ENCODE results near the gene PLXNA4. TPM values are rescaled to one million over a fixed set of nuclear protein-coding genes. Genes with fewer than 3 reads are reported as not detected.

PLXNA4 gene
- total and polyA plus RNA-seq, 2 experiments from 2014 or later: 0.08 to 0.80 TPM

DNA sequence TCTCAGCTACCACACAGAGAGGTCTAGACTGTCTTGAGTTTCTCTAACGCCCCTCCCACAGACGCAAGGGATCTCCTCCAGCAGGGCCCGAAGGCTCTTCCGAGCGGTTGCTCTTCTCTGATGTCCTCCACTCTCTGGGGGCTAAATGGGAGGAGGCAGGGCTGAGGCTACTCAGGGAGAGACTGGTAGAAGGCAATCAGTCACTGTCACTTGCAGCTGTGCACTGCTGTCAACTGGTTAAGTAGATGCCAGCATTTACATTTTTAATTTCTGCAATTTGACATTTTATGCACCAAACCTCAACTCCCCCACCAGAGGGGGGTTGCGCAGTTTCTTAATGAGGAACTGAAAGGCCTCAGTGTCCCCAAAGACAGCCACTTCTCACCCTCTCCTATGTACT, 442.8 kb downstream of the PLXNA4 start (continued):
- TF ChIP-seq, protein P1, sequence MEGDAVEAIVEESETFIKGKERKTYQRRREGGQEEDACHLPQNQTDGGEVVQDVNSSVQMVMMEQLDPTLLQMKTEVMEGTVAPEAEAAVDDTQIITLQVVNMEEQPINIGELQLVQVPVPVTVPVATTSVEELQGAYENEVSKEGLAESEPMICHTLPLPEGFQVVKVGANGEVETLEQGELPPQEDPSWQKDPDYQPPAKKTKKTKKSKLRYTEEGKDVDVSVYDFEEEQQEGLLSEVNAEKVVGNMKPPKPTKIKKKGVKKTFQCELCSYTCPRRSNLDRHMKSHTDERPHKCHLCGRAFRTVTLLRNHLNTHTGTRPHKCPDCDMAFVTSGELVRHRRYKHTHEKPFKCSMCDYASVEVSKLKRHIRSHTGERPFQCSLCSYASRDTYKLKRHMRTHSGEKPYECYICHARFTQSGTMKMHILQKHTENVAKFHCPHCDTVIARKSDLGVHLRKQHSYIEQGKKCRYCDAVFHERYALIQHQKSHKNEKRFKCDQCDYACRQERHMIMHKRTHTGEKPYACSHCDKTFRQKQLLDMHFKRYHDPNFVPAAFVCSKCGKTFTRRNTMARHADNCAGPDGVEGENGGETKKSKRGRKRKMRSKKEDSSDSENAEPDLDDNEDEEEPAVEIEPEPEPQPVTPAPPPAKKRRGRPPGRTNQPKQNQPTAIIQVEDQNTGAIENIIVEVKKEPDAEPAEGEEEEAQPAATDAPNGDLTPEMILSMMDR (conservative IDR thresholded peaks at IDR 0.05; ENCODE audit: low read depth in 2 of 2): no peak
- no peak for TF ChIP-seq ZNF331 (CRISPR knock-in tag; IDR thresholded peaks at IDR 0.05; ENCODE audit: low read depth)
- TF ChIP-seq JUNB (IDR thresholded peaks at IDR 0.05; ENCODE audit: unreplicated experiment): no peak
- no peak for TF ChIP-seq NANOG (IDR thresholded peaks at IDR 0.05; ENCODE audit: borderline replicate concordance)

DNA sequence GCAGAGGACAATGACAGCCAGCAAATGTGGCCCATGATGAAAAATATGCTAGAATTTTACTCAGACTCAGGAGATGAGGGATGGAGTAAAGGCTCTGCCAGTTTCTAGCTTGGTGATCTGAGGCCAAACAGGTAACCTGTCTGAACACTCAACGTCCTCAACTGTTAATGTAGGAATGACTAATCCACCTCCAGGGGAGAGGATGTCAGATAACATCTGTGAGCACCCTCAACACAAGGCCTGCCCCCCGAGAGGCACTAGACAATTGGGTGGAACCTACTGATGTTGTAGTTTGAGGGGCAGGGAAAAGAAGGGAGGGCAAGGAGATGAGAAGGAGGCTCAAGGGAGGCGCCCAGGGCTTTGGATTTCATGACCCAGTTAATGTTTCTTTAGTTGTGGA, 445.1 kb downstream of the PLXNA4 start:
- Histone ChIP-seq H3K4me2 (no peak overlapping the region), H4K20me1 (replicated peaks; ENCODE audit: insufficient read depth) (no peaks in the 10 kb centered on the region), H2AFZ (no peak overlapping the region), H3K27me3 (ENCODE audit: insufficient read depth) (no peaks in the 10 kb centered on the region), H3K4me1 (ENCODE audit: insufficient read depth) (no peaks in the 10 kb centered on the region; the same call in 1 of the 2 replicates), H3K9me2 (ENCODE audit: insufficient read depth) (0 out of 2 replicates have a peak, but pooled peaks cover 5% of the 10 kb centered on the region), H3K79me2 (replicated peaks; ENCODE audit: insufficient read depth) (no peaks in the 10 kb centered on the region), H3K27ac (ENCODE audit: low read depth) (no peak overlapping the region), H3K4me3 (no peak overlapping the region), H3F3A (replicated peaks; ENCODE audit: low read depth) (no peaks in the 10 kb centered on the region), H3K36me3 (ENCODE audit: insufficient read depth) (no peaks in the 10 kb centered on the region)
- Mint-ChIP-seq H3K27me3 (ENCODE audit: insufficient read depth, low read depth, poor library complexity) (peaks cover 7% of the 10 kb centered on the region), H3K27ac (no peak overlapping the region), H3K4me1 (peaks cover 13% of the 10 kb centered on the region), H3K4me3 (no peak overlapping the region), H3K36me3 (ENCODE audit: low read depth) (peaks cover 20% of the 10 kb centered on the region), H3K9me3 (peaks cover 20% of the 10 kb centered on the region)
- ATAC-seq (no peak), DNase-seq (ENCODE audit: low spot score) (no peak)
- TF ChIP-seq, protein P2, sequence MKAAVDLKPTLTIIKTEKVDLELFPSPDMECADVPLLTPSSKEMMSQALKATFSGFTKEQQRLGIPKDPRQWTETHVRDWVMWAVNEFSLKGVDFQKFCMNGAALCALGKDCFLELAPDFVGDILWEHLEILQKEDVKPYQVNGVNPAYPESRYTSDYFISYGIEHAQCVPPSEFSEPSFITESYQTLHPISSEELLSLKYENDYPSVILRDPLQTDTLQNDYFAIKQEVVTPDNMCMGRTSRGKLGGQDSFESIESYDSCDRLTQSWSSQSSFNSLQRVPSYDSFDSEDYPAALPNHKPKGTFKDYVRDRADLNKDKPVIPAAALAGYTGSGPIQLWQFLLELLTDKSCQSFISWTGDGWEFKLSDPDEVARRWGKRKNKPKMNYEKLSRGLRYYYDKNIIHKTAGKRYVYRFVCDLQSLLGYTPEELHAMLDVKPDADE (IDR thresholded peaks at IDR 0.05): no peak
- TF ChIP-seq JUNB (IDR thresholded peaks at IDR 0.05; ENCODE audit: unreplicated experiment): no peak
- TF ChIP-seq, protein P3, sequence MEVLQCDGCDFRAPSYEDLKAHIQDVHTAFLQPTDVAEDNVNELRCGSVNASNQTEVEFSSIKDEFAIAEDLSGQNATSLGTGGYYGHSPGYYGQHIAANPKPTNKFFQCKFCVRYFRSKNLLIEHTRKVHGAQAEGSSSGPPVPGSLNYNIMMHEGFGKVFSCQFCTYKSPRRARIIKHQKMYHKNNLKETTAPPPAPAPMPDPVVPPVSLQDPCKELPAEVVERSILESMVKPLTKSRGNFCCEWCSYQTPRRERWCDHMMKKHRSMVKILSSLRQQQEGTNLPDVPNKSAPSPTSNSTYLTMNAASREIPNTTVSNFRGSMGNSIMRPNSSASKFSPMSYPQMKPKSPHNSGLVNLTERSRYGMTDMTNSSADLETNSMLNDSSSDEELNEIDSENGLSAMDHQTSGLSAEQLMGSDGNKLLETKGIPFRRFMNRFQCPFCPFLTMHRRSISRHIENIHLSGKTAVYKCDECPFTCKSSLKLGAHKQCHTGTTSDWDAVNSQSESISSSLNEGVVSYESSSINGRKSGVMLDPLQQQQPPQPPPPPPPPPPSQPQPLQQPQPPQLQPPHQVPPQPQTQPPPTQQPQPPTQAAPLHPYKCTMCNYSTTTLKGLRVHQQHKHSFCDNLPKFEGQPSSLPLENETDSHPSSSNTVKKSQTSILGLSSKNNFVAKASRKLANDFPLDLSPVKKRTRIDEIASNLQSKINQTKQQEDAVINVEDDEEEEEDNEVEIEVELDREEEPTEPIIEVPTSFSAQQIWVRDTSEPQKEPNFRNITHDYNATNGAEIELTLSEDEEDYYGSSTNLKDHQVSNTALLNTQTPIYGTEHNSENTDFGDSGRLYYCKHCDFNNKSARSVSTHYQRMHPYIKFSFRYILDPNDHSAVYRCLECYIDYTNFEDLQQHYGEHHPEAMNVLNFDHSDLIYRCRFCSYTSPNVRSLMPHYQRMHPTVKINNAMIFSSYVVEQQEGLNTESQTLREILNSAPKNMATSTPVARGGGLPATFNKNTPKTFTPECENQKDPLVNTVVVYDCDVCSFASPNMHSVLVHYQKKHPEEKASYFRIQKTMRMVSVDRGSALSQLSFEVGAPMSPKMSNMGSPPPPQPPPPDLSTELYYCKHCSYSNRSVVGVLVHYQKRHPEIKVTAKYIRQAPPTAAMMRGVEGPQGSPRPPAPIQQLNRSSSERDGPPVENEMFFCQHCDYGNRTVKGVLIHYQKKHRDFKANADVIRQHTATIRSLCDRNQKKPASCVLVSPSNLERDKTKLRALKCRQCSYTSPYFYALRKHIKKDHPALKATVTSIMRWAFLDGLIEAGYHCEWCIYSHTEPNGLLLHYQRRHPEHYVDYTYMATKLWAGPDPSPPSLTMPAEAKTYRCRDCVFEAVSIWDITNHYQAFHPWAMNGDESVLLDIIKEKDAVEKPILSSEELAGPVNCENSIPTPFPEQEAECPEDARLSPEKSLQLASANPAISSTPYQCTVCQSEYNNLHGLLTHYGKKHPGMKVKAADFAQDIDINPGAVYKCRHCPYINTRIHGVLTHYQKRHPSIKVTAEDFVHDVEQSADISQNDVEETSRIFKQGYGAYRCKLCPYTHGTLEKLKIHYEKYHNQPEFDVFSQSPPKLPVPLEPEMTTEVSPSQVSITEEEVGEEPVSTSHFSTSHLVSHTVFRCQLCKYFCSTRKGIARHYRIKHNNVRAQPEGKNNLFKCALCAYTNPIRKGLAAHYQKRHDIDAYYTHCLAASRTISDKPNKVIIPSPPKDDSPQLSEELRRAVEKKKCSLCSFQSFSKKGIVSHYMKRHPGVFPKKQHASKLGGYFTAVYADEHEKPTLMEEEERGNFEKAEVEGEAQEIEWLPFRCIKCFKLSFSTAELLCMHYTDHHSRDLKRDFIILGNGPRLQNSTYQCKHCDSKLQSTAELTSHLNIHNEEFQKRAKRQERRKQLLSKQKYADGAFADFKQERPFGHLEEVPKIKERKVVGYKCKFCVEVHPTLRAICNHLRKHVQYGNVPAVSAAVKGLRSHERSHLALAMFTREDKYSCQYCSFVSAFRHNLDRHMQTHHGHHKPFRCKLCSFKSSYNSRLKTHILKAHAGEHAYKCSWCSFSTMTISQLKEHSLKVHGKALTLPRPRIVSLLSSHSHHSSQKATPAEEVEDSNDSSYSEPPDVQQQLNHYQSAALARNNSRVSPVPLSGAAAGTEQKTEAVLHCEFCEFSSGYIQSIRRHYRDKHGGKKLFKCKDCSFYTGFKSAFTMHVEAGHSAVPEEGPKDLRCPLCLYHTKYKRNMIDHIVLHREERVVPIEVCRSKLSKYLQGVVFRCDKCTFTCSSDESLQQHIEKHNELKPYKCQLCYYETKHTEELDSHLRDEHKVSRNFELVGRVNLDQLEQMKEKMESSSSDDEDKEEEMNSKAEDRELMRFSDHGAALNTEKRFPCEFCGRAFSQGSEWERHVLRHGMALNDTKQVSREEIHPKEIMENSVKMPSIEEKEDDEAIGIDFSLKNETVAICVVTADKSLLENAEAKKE (CRISPR knock-in tag; IDR thresholded peaks at IDR 0.05): no peak
- no peak for TF ChIP-seq POLR2AphosphoS5 (IDR thresholded peaks at IDR 0.05; ENCODE audit: low read depth)
- TF ChIP-seq, protein P4, sequence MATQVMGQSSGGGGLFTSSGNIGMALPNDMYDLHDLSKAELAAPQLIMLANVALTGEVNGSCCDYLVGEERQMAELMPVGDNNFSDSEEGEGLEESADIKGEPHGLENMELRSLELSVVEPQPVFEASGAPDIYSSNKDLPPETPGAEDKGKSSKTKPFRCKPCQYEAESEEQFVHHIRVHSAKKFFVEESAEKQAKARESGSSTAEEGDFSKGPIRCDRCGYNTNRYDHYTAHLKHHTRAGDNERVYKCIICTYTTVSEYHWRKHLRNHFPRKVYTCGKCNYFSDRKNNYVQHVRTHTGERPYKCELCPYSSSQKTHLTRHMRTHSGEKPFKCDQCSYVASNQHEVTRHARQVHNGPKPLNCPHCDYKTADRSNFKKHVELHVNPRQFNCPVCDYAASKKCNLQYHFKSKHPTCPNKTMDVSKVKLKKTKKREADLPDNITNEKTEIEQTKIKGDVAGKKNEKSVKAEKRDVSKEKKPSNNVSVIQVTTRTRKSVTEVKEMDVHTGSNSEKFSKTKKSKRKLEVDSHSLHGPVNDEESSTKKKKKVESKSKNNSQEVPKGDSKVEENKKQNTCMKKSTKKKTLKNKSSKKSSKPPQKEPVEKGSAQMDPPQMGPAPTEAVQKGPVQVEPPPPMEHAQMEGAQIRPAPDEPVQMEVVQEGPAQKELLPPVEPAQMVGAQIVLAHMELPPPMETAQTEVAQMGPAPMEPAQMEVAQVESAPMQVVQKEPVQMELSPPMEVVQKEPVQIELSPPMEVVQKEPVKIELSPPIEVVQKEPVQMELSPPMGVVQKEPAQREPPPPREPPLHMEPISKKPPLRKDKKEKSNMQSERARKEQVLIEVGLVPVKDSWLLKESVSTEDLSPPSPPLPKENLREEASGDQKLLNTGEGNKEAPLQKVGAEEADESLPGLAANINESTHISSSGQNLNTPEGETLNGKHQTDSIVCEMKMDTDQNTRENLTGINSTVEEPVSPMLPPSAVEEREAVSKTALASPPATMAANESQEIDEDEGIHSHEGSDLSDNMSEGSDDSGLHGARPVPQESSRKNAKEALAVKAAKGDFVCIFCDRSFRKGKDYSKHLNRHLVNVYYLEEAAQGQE (IDR thresholded peaks at IDR 0.05; ENCODE audit: unreplicated experiment): no peak
- no peak for TF ChIP-seq ZNF114 (CRISPR knock-in tag; IDR thresholded peaks at IDR 0.05)
- TF ChIP-seq EZH2 (IDR thresholded peaks at IDR 0.05; ENCODE audit: low read depth, unreplicated experiment): no peak
- TF ChIP-seq ZNF331 (CRISPR knock-in tag; IDR thresholded peaks at IDR 0.05; ENCODE audit: low read depth): no peak
- TF ChIP-seq EZH2phosphoT487 (IDR thresholded peaks at IDR 0.05; ENCODE audit: unreplicated experiment): no peak
- no peak for TF ChIP-seq NANOG (IDR thresholded peaks at IDR 0.05; ENCODE audit: borderline replicate concordance)

All from GM23338 (cell line).